ENCODE data around the gene ITM2A. TPM values are rescaled to one million over a fixed set of nuclear protein-coding genes. Genes with fewer than 3 reads are reported as not detected.

ITM2A gene
- total RNA-seq, 1 donor: not detected

- Histone ChIP-seq H3K27ac (ENCODE audit: low read depth, low read length) (no peak overlapping the region), H3K4me1 (ENCODE audit: insufficient read depth, low read length) (no peaks in the 10 kb centered on the region), H2AFZ (ENCODE audit: low read length) (no peak overlapping the region), H3K36me3 (ENCODE audit: insufficient read depth, low read length) (no peaks in the 10 kb centered on the region), H3K4me3 (ENCODE audit: insufficient read depth, low read length) (no peak overlapping the region), H3K27me3 (ENCODE audit: insufficient read depth, low read length) (no peaks in the 10 kb centered on the region), H4K20me1 (ENCODE audit: insufficient read depth, low read length) (no peaks in the 10 kb centered on the region), H3K79me2 (ENCODE audit: insufficient read depth, low read length) (no peaks in the 10 kb centered on the region), H3K9me3 (ENCODE audit: low read depth, low read length) (no peaks in the 10 kb centered on the region), H3K4me2 (ENCODE audit: insufficient read depth, low read length) (no peak overlapping the region)
- no peak for DNase-seq (ENCODE audit: insufficient read length, low spot score, missing footprints)
- TF ChIP-seq CTCF (IDR thresholded peaks at IDR 0.05; ENCODE audit: extremely low read depth, low read depth, low read length): no peak
Measured at GRCh38 chrX:79364306-79364705, 2.8 kb downstream of the ITM2A start.

GRCh38 chrX:79361192-79361870, 5.8 kb downstream of the ITM2A start:
- H3K4me2 ChIP-seq (ENCODE audit: insufficient read depth, low read length): no peak overlapping the region
- no peaks in the 10 kb centered on the region for H3K36me3 ChIP-seq (ENCODE audit: insufficient read depth, low read length)
- no peak for TF ChIP-seq CTCF (IDR thresholded peaks at IDR 0.05; ENCODE audit: extremely low read depth, low read depth, low read length)
- H4K20me1 ChIP-seq (ENCODE audit: insufficient read depth, low read length): no peaks in the 10 kb centered on the region
- no peaks in the 10 kb centered on the region for H3K9me3 ChIP-seq (ENCODE audit: low read depth, low read length)
- no peak for DNase-seq (ENCODE audit: insufficient read length, low spot score, missing footprints)
- H2AFZ ChIP-seq (ENCODE audit: low read length): no peak overlapping the region
- no peak overlapping the region for H3K4me3 ChIP-seq (ENCODE audit: insufficient read depth, low read length)
- H3K27me3 ChIP-seq (ENCODE audit: insufficient read depth, low read length): no peaks in the 10 kb centered on the region
- no peaks in the 10 kb centered on the region for H3K79me2 ChIP-seq (ENCODE audit: insufficient read depth, low read length)
- no peaks in the 10 kb centered on the region for H3K4me1 ChIP-seq (ENCODE audit: insufficient read depth, low read length)
- H3K27ac ChIP-seq (ENCODE audit: low read depth, low read length): no peak overlapping the region

GRCh38 chrX:79336869-79337815, 30.0 kb downstream of the ITM2A start:
- H3K4me3 ChIP-seq (ENCODE audit: insufficient read depth, low read length): no peak overlapping the region
- no peaks in the 10 kb centered on the region for H4K20me1 ChIP-seq (ENCODE audit: insufficient read depth, low read length)
- H3K9me3 ChIP-seq (ENCODE audit: low read depth, low read length): peaks cover 2% of the 10 kb centered on the region
- H3K4me2 ChIP-seq (ENCODE audit: insufficient read depth, low read length): no peak overlapping the region
- no peaks in the 10 kb centered on the region for H3K4me1 ChIP-seq (ENCODE audit: insufficient read depth, low read length)
- H3K36me3 ChIP-seq (ENCODE audit: insufficient read depth, low read length): no peaks in the 10 kb centered on the region
- no peaks in the 10 kb centered on the region for H3K27me3 ChIP-seq (ENCODE audit: insufficient read depth, low read length)
- no peak overlapping the region for H2AFZ ChIP-seq (ENCODE audit: low read length)
- TF ChIP-seq CTCF (IDR thresholded peaks at IDR 0.05; ENCODE audit: extremely low read depth, low read depth, low read length): no peak
- H3K79me2 ChIP-seq (ENCODE audit: insufficient read depth, low read length): no peaks in the 10 kb centered on the region
- no peak overlapping the region for H3K27ac ChIP-seq (ENCODE audit: low read depth, low read length)
- no peak for DNase-seq (ENCODE audit: insufficient read length, low spot score, missing footprints)

- TF ChIP-seq CTCF (IDR thresholded peaks at IDR 0.05; ENCODE audit: extremely low read depth, low read depth, low read length): no peak
- no peak for DNase-seq (ENCODE audit: insufficient read length, low spot score, missing footprints)
Measured at GRCh38 chrX:79330022-79330421, 37.1 kb downstream of the ITM2A start.

More at GRCh38 chrX:79330022-79330421, 37.1 kb downstream of the ITM2A start:
- Histone ChIP-seq H2AFZ (ENCODE audit: low read length) (no peak overlapping the region), H3K27ac (ENCODE audit: low read depth, low read length) (no peak overlapping the region), H3K9me3 (ENCODE audit: low read depth, low read length) (no peaks in the 10 kb centered on the region), H3K27me3 (ENCODE audit: insufficient read depth, low read length) (no peaks in the 10 kb centered on the region), H4K20me1 (ENCODE audit: insufficient read depth, low read length) (no peaks in the 10 kb centered on the region), H3K4me1 (ENCODE audit: insufficient read depth, low read length) (no peaks in the 10 kb centered on the region), H3K79me2 (ENCODE audit: insufficient read depth, low read length) (no peaks in the 10 kb centered on the region), H3K36me3 (ENCODE audit: insufficient read depth, low read length) (no peaks in the 10 kb centered on the region), H3K4me3 (ENCODE audit: insufficient read depth, low read length) (no peak overlapping the region), H3K4me2 (ENCODE audit: insufficient read depth, low read length) (no peak overlapping the region)

Measured in osteoblast (primary cell).